Measurements from ENCODE around the gene CLDN7.
"Not testable (repeated sequence)": the region's sequence is repeated elsewhere in the genome, so short reads cannot be mapped to it uniquely, and the experiment has no call there.

CLDN7 gene

GRCh38 chr17:7252176-7253043 is 9.9 kb downstream of the CLDN7 start, which contains the start of gene ELP5:
TSS of gene ELP5 (plus strand) at chr17:7252215. CDS start at chr17:7252551, 336 bp downstream.
- Histone ChIP-seq H2AFZ (ENCODE audit: low read length, unreplicated experiment) (peak within 1 kb of the TSS; percentile 93), H3K79me2 (ENCODE audit: control insufficient read depth, insufficient read depth, low read length, unreplicated experiment) (peaks cover 58% of the 10 kb centered on the region), H3K27me3 (ENCODE audit: insufficient read depth, low read length) (no peaks in the 10 kb centered on the region), H3K4me3 (ENCODE audit: low read depth, low read length) (peak within 1 kb of the TSS; percentile 96), H3K36me3 (ENCODE audit: insufficient read depth, low read length) (peaks cover 15% of the 10 kb centered on the region; the same call in 1 of the 2 replicates), H3K4me1 (ENCODE audit: control insufficient read depth, insufficient read depth, low read length, unreplicated experiment) (peaks cover 25% of the 10 kb centered on the region), H3K27ac (ENCODE audit: low read depth, low read length) (peak within 1 kb of the TSS; percentile 97)

- peaks cover 25% of the 10 kb centered on the region for H3K4me1 ChIP-seq (ENCODE audit: control insufficient read depth, insufficient read depth, low read length, unreplicated experiment)
- peak within 1 kb of the TSS; percentile 93 for H2AFZ ChIP-seq (ENCODE audit: low read length, unreplicated experiment)
- H3K36me3 ChIP-seq (ENCODE audit: insufficient read depth, low read length): peaks cover 15% of the 10 kb centered on the region; the same call in 1 of the 2 replicates
- H3K27ac ChIP-seq (ENCODE audit: low read depth, low read length): peak within 1 kb of the TSS; percentile 97
- peak within 1 kb of the TSS; percentile 96 for H3K4me3 ChIP-seq (ENCODE audit: low read depth, low read length)
- peaks cover 65% of the 10 kb centered on the region for H3K79me2 ChIP-seq (ENCODE audit: control insufficient read depth, insufficient read depth, low read length, unreplicated experiment)
- no peaks in the 10 kb centered on the region for H3K27me3 ChIP-seq (ENCODE audit: insufficient read depth, low read length)
Measured at GRCh38 chr17:7251661-7252175, 10.6 kb downstream of the CLDN7 start, which contains the start of gene CTDNEP1. TSS of gene CTDNEP1 (minus strand) at chr17:7251734. CDS start at chr17:7251296, 438 bp downstream.

GRCh38 chr17:7250695-7251627 is 11.3 kb downstream of the CLDN7 start:
- no peaks in the 10 kb centered on the region for H3K27me3 ChIP-seq (ENCODE audit: insufficient read depth, low read length)
- peak overlapping the region; percentile 47 for H2AFZ ChIP-seq (ENCODE audit: low read length, unreplicated experiment)
- peaks cover 25% of the 10 kb centered on the region for H3K4me1 ChIP-seq (ENCODE audit: control insufficient read depth, insufficient read depth, low read length, unreplicated experiment)
- peak overlapping the region; percentile 97 for H3K27ac ChIP-seq (ENCODE audit: low read depth, low read length)
- peaks cover 15% of the 10 kb centered on the region; the same call in 1 of the 2 replicates for H3K36me3 ChIP-seq (ENCODE audit: insufficient read depth, low read length)
- peaks cover 65% of the 10 kb centered on the region for H3K79me2 ChIP-seq (ENCODE audit: control insufficient read depth, insufficient read depth, low read length, unreplicated experiment)
- peak overlapping the region; percentile 96 for H3K4me3 ChIP-seq (ENCODE audit: low read depth, low read length)

- H3K27me3 ChIP-seq (ENCODE audit: insufficient read depth, low read length): no peaks in the 10 kb centered on the region
- H2AFZ ChIP-seq (ENCODE audit: low read length, unreplicated experiment): no peak overlapping the region
- no peak overlapping the region for H3K27ac ChIP-seq (ENCODE audit: low read depth, low read length)
- H3K79me2 ChIP-seq (ENCODE audit: control insufficient read depth, insufficient read depth, low read length, unreplicated experiment): peaks cover 65% of the 10 kb centered on the region
- peaks cover 25% of the 10 kb centered on the region for H3K4me1 ChIP-seq (ENCODE audit: control insufficient read depth, insufficient read depth, low read length, unreplicated experiment)
- H3K36me3 ChIP-seq (ENCODE audit: insufficient read depth, low read length): peaks cover 12% of the 10 kb centered on the region; the same call in 1 of the 2 replicates
- peak overlapping the region; percentile 96 for H3K4me3 ChIP-seq (ENCODE audit: low read depth, low read length)
Measured at GRCh38 chr17:7249830-7250229, 12.4 kb downstream of the CLDN7 start.

- no peak overlapping the region for H2AFZ ChIP-seq (ENCODE audit: low read length, unreplicated experiment)
- H3K4me3 ChIP-seq (ENCODE audit: low read depth, low read length): peak overlapping the region; percentile 23; the same call in 1 of the 2 replicates
- no peak overlapping the region for H3K27ac ChIP-seq (ENCODE audit: low read depth, low read length)
- H3K79me2 ChIP-seq (ENCODE audit: control insufficient read depth, insufficient read depth, low read length, unreplicated experiment): peaks cover 63% of the 10 kb centered on the region
- peaks cover 25% of the 10 kb centered on the region for H3K4me1 ChIP-seq (ENCODE audit: control insufficient read depth, insufficient read depth, low read length, unreplicated experiment)
- peaks cover 8% of the 10 kb centered on the region; the same call in 1 of the 2 replicates for H3K36me3 ChIP-seq (ENCODE audit: insufficient read depth, low read length)
- no peaks in the 10 kb centered on the region for H3K27me3 ChIP-seq (ENCODE audit: insufficient read depth, low read length)
Measured at GRCh38 chr17:7249214-7249613, 13.1 kb downstream of the CLDN7 start.

GRCh38 chr17:7248796-7249195 is 13.5 kb downstream of the CLDN7 start:
- Histone ChIP-seq H2AFZ (ENCODE audit: low read length, unreplicated experiment) (no peak overlapping the region), H3K36me3 (ENCODE audit: insufficient read depth, low read length) (peaks cover 7% of the 10 kb centered on the region; the same call in 1 of the 2 replicates), H3K79me2 (ENCODE audit: control insufficient read depth, insufficient read depth, low read length, unreplicated experiment) (peaks cover 59% of the 10 kb centered on the region), H3K4me1 (ENCODE audit: control insufficient read depth, insufficient read depth, low read length, unreplicated experiment) (peaks cover 25% of the 10 kb centered on the region), H3K4me3 (ENCODE audit: low read depth, low read length) (peak overlapping the region; percentile 23; the same call in 1 of the 2 replicates), H3K27me3 (ENCODE audit: insufficient read depth, low read length) (no peaks in the 10 kb centered on the region), H3K27ac (ENCODE audit: low read depth, low read length) (no peak overlapping the region)

- no peaks in the 10 kb centered on the region for H3K27me3 ChIP-seq (ENCODE audit: insufficient read depth, low read length)
- peaks cover 2% of the 10 kb centered on the region; the same call in 1 of the 2 replicates for H3K36me3 ChIP-seq (ENCODE audit: insufficient read depth, low read length)
- H3K79me2 ChIP-seq (ENCODE audit: control insufficient read depth, insufficient read depth, low read length, unreplicated experiment): peaks cover 51% of the 10 kb centered on the region
- H2AFZ ChIP-seq (ENCODE audit: low read length, unreplicated experiment): no peak overlapping the region
- H3K4me3 ChIP-seq (ENCODE audit: low read depth, low read length): no peak overlapping the region
- peaks cover 22% of the 10 kb centered on the region for H3K4me1 ChIP-seq (ENCODE audit: control insufficient read depth, insufficient read depth, low read length, unreplicated experiment)
- no peak overlapping the region for H3K27ac ChIP-seq (ENCODE audit: low read depth, low read length)
Measured at GRCh38 chr17:7246779-7247178, 15.5 kb downstream of the CLDN7 start.

- not testable (repeated sequence) for H3K4me3 ChIP-seq (ENCODE audit: low read depth, low read length); H3K27me3 ChIP-seq (ENCODE audit: insufficient read depth, low read length); H2AFZ ChIP-seq (ENCODE audit: low read length, unreplicated experiment)
- Histone ChIP-seq H3K36me3 (ENCODE audit: insufficient read depth, low read length) (peaks cover 14% of the 10 kb centered on the region; the same call in 1 of the 2 replicates), H3K27ac (ENCODE audit: low read depth, low read length) (peak overlapping the region; percentile 96; the same call in 1 of the 2 replicates), H3K79me2 (ENCODE audit: control insufficient read depth, insufficient read depth, low read length, unreplicated experiment) (peaks cover 50% of the 10 kb centered on the region), H3K4me1 (ENCODE audit: control insufficient read depth, insufficient read depth, low read length, unreplicated experiment) (peaks cover 23% of the 10 kb centered on the region)
Measured at GRCh38 chr17:7243838-7244237, 18.4 kb downstream of the CLDN7 start.

- H2AFZ ChIP-seq (ENCODE audit: low read length, unreplicated experiment): no peak overlapping the region
Measured at GRCh38 chr17:7243453-7243729, 18.9 kb downstream of the CLDN7 start.

More at GRCh38 chr17:7243453-7243729, 18.9 kb downstream of the CLDN7 start:
- Histone ChIP-seq H3K27ac (ENCODE audit: low read depth, low read length) (peak overlapping the region; percentile 96), H3K4me1 (ENCODE audit: control insufficient read depth, insufficient read depth, low read length, unreplicated experiment) (peaks cover 21% of the 10 kb centered on the region), H3K4me3 (ENCODE audit: low read depth, low read length) (peak overlapping the region; percentile 91), H3K27me3 (ENCODE audit: insufficient read depth, low read length) (no peaks in the 10 kb centered on the region), H3K36me3 (ENCODE audit: insufficient read depth, low read length) (peaks cover 14% of the 10 kb centered on the region; the same call in 1 of the 2 replicates), H3K79me2 (ENCODE audit: control insufficient read depth, insufficient read depth, low read length, unreplicated experiment) (peaks cover 50% of the 10 kb centered on the region)

Data from ACC112 (cell line).